ENCODE results near the gene OBP2A. TPM values are rescaled to one million over a fixed set of nuclear protein-coding genes. Genes with fewer than 3 reads are reported as not detected.

The OBP2A gene
- total RNA-seq, 2 donors from 2014 or later = not detected

- no peaks in the 10 kb centered on the region for H3K36me3 ChIP-seq
Observed at GRCh38 chr9:135574943-135575342, 29.0 kb downstream of the OBP2A start.

GRCh38 chr9:135575995-135576631 lies 30.2 kb downstream of the OBP2A start:
- TF ChIP-seq CTCF (IDR thresholded peaks at IDR 0.05) = no peak
- H3K36me3 ChIP-seq = no peaks in the 10 kb centered on the region
- DNase-seq (ENCODE audit: low spot score) = peak; percentile 54
- no peaks in the 10 kb centered on the region for H3K9me3 ChIP-seq
- no peak overlapping the region for H3K27ac ChIP-seq
- no peaks in the 10 kb centered on the region for H3K4me1 ChIP-seq
- no peak overlapping the region for H3K4me3 ChIP-seq
- H3K27me3 ChIP-seq = no peaks in the 10 kb centered on the region

More at GRCh38 chr9:135574943-135575342, 29.0 kb downstream of the OBP2A start:
- Histone ChIP-seq H3K27me3 (no peaks in the 10 kb centered on the region), H3K27ac (no peak overlapping the region), H3K9me3 (no peaks in the 10 kb centered on the region), H3K4me3 (no peak overlapping the region), H3K4me1 (no peaks in the 10 kb centered on the region)
- no peak for DNase-seq (ENCODE audit: low spot score)
- no peak for TF ChIP-seq CTCF (IDR thresholded peaks at IDR 0.05)

GRCh38 chr9:135577256-135577655 lies 31.3 kb downstream of the OBP2A start:
- no peak overlapping the region for H3K4me3 ChIP-seq
- TF ChIP-seq CTCF (IDR thresholded peaks at IDR 0.05) = no peak
- no peak for DNase-seq (ENCODE audit: low spot score)
- H3K27me3 ChIP-seq = no peaks in the 10 kb centered on the region
- H3K36me3 ChIP-seq = no peaks in the 10 kb centered on the region
- no peaks in the 10 kb centered on the region for H3K4me1 ChIP-seq
- no peak overlapping the region for H3K27ac ChIP-seq
- no peaks in the 10 kb centered on the region for H3K9me3 ChIP-seq

GRCh38 chr9:135579356-135579755 lies 33.4 kb downstream of the OBP2A start:
- no peak for DNase-seq (ENCODE audit: low spot score)
- H3K27me3 ChIP-seq = no peaks in the 10 kb centered on the region
- H3K9me3 ChIP-seq = no peaks in the 10 kb centered on the region
- H3K27ac ChIP-seq = no peak overlapping the region
- H3K4me1 ChIP-seq = no peaks in the 10 kb centered on the region
- no peaks in the 10 kb centered on the region for H3K36me3 ChIP-seq
- H3K4me3 ChIP-seq = no peak overlapping the region
- TF ChIP-seq CTCF (IDR thresholded peaks at IDR 0.05) = no peak

GRCh38 chr9:135579889-135580660 lies 34.1 kb downstream of the OBP2A start:
- Histone ChIP-seq H3K36me3 (no peaks in the 10 kb centered on the region), H3K4me3 (no peak overlapping the region), H3K4me1 (no peaks in the 10 kb centered on the region), H3K27ac (no peak overlapping the region), H3K9me3 (no peaks in the 10 kb centered on the region), H3K27me3 (no peaks in the 10 kb centered on the region)
- no peak for TF ChIP-seq CTCF (IDR thresholded peaks at IDR 0.05)
- no peak for DNase-seq (ENCODE audit: low spot score)

All from right atrium auricular region (tissue), 2 donors.